NCI-H2171 treated with DMSO at 0.1 percent for 48 hours (cell line): Measurements from ENCODE around the gene PGBD5.
A peak's percentile ranks its signal among the peaks of the same experiment; 100 is the strongest.
"Not testable (repeated sequence)": the region's sequence is repeated elsewhere in the genome, so short reads cannot be mapped to it uniquely, and the experiment has no call there.

Experiments
- DNase-seq: peaks from one replicate; lab custom pipeline; 2025; lab: John Stamatoyannopoulos, UW

PGBD5 gene

GRCh38 chr1:230426246-230427093 is at the start of gene PGBD5:
PGBD5 (minus strand) TSS chr1:230426332; CDS start chr1:230425928, 404 bp downstream.
- peak; percentile 79 for DNase-seq

GRCh38 chr1:230474924-230475323 is 48.8 kb upstream of the PGBD5 start:
- DNase-seq: not testable (repeated sequence)

GRCh38 chr1:230470750-230471149 is 44.6 kb upstream of the PGBD5 start:
- not testable (repeated sequence) for DNase-seq

GRCh38 chr1:230469271-230469670 is 43.1 kb upstream of the PGBD5 start:
- DNase-seq: no peak

GRCh38 chr1:230465691-230466090 is 39.6 kb upstream of the PGBD5 start:
- DNase-seq: peak; percentile 76

- peak; percentile 46 for DNase-seq
Measured at GRCh38 chr1:230464671-230465070, 38.5 kb upstream of the PGBD5 start.

GRCh38 chr1:230463760-230464159 is 37.6 kb upstream of the PGBD5 start:
- DNase-seq: no peak

- no peak for DNase-seq
Measured at GRCh38 chr1:230463326-230463725, 37.2 kb upstream of the PGBD5 start.

- DNase-seq: peak; percentile 46
Measured at GRCh38 chr1:230459465-230459864, 33.3 kb upstream of the PGBD5 start.

- no peak for DNase-seq
Measured at GRCh38 chr1:230458509-230458908, 32.4 kb upstream of the PGBD5 start.

GRCh38 chr1:230456478-230456877 is 30.3 kb upstream of the PGBD5 start:
- DNase-seq: peak; percentile 13

- no peak for DNase-seq
Measured at GRCh38 chr1:230455291-230455690, 29.2 kb upstream of the PGBD5 start.

GRCh38 chr1:230453377-230453776 is 27.2 kb upstream of the PGBD5 start:
- DNase-seq: no peak

GRCh38 chr1:230441183-230442029 is 15.3 kb upstream of the PGBD5 start:
- DNase-seq: no peak

GRCh38 chr1:230435108-230435507 is 9.0 kb upstream of the PGBD5 start:
- DNase-seq: no peak

GRCh38 chr1:230431527-230431926 is 5.4 kb upstream of the PGBD5 start:
- DNase-seq: no peak

- DNase-seq: no peak
Measured at GRCh38 chr1:230430499-230430898, 4.4 kb upstream of the PGBD5 start.

- no peak for DNase-seq
Measured at GRCh38 chr1:230429067-230429735, 3.1 kb upstream of the PGBD5 start.

GRCh38 chr1:230427981-230428380 is 1.8 kb upstream of the PGBD5 start:
- DNase-seq: no peak

- DNase-seq: no peak
Measured at GRCh38 chr1:230427094-230427876, 1.2 kb upstream of the PGBD5 start.

- no peak for DNase-seq
Measured at GRCh38 chr1:230425252-230426091, 660 bp downstream of the PGBD5 start.
